ENCODE results near the gene CACUL1. TPM values are rescaled to one million over a fixed set of nuclear protein-coding genes. Genes with fewer than 3 reads are reported as not detected.
"Not testable (repeated sequence)": the region's sequence is repeated elsewhere in the genome, so short reads cannot be mapped to it uniquely, and the experiment has no call there.

CACUL1 gene
- 23.6 TPM for total RNA-seq
- long read RNA-seq, full-length matches to known transcripts: 4 of 6 reads
- long read RNA-seq, partial matches to known transcripts: 0 of 6 reads
- long read RNA-seq, other reads (novel, unspliced or antisense): 2 of 6 reads

DNA sequence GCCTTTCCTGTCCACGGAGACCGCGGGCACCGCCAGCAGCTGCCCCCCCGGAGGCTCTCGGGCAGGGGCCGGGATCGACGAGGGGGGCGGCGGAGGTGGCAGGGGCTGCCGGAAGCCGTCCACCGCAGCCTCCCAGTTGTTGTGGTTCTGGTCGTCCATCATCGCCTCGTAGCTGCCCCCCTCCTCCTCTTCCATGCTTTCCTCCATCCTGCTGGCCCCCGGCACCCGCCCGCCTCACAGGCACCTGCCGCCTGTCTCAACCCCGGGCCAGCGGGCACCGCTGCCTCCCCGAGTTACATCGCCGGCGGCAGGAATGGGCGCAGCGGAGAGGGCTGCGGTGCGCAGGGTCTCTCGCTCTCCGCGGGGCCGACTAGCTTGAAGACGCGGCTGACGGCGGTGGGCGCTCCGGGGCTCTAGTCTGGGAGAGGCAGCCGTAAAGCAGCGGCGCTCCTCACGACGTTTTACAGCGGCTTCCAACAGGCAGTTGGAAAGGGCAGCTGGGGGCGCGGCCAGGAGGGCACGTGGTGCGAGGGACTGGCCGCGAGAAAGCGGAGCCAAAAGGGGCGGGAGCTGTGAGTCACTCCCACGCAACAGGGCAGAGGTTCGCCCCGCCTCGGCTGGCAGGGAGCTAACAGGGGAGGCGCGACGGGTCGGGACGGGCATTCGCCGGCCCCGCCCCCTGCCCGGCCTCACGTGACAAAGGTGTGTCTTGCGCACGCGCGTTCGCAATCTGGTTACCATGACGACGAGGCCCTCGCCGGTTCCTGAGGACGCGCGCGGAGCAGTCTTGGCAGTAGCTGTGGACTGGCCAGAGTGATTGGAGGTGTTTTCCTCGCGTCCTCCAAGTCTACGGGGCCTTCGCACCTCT is at the start of gene CACUL1:
TSS of gene CACUL1 (minus strand) at position 415 of the 868 bp plus-strand sequence. CDS start at position 207, 208 bp downstream.
- ATAC-seq (peak; percentile 99), DNase-seq (ENCODE audit: missing footprints) (peak; percentile 100)
- intact Hi-C loops (cut with DNase I): loop anchor here (5.0 kb wide), 1 partner anchor 273 kb away; the partner anchor contains the start of gene NANOS1

DNA sequence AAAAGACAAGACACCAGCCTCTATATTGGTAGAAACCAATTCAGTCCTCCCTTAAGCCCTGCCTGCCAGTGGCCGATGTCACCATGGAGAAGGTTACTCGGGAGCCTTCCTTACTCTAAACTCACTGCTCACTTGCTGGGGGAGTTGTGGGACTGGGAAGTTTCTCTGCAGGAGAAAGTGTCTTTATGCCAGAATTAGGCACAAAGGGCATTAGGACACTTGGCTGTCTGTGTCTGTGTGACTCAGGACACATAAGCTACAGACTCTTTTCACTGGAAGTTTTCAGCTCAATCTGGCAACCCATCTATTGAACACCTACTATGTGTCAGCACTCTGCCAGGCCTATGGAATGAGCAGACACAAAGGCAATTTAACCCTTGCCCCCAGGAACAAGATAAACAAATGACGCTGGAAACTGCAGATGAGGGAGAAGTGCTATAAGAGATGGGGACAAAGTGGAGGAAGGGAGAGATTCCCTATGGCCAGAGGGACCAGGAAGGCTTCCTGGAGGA is 49.5 kb upstream of the CACUL1 start:
- no peak for ATAC-seq
- no peak for DNase-seq (ENCODE audit: missing footprints)
- intact Hi-C loops (cut with DNase I): no loop called here

DNA sequence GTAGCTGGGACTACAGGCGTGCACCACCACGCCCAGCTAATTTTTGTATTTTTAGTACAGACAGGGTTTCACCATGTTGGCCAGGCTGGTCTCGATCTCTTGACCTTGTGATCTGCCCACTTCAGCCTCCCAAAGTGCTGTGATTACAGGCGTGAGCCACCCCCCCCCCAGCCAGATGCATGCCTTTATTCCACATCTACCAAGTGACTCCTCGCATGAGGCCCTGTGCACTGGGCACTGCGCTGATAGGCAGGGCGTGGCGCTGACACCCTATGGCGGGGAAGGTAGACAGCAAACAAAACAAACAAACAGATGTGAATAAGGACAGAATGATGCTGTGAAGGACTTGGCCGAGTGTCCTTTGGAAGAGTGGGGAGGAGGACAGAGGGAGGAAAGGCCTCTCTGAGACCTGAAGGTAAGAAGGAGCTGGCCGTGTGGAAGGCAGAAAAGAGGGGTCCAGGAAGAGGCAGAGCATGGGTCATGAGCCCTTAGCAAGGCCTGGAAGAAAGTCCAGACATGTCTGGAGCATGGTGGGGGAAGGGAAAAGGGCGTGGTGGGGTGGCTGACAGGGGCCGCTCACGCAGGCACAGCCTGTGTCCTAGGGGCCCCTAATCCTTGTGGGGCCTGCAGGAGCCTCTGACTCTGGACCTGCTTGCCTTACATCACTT is 47.5 kb upstream of the CACUL1 start:
- ATAC-seq (no peak), DNase-seq (ENCODE audit: missing footprints) (no peak)
- intact Hi-C loops (cut with DNase I): no loop called here

DNA sequence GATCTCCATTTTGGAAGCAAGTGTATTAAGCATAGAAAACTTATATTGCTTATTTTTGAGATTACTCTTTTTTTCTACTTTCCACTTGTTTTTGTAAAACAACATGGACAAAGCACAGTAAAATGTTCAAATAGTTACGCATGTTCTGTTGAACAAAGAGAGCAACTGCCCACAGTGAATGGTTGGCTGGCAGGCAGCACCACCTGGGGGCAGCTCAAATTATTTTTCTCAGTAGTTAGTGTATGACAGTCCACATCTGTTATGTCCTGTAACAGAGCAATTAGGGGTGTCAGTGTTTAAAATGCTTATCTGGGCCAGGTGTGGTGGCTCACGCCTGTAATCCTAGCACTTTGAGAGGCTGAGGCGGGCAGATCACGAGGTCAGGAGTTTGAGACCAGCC is 46.1 kb upstream of the CACUL1 start:
- DNase-seq (ENCODE audit: missing footprints) (no peak), ATAC-seq (peak; percentile 68)
- intact Hi-C loops (cut with DNase I): loop anchor here (1.0 kb wide), 1 partner anchor 233 kb away; no protein-coding TSS in a partner anchor

DNA sequence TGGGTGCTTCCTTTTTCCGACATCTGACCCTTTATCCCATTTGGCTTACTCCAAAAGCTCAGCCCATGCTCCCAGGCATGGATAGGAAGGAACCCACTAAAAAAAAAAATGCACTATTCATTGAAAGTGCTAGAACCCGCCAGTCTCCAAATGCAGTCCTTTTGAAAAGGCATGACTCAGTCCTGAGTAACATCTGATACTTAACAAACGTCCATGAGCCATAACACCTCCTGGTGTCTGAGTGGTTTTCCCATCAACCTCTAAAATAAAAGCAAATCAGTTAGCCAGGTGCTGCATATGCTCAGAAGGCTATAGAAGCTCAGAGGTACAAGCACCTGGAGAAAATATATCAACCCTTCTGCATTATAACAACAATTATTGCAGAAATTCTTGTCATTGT is 45.0 kb upstream of the CACUL1 start:
- DNase-seq (ENCODE audit: missing footprints) (no peak), ATAC-seq (no peak)
- intact Hi-C loops (cut with DNase I): no loop called here

DNA sequence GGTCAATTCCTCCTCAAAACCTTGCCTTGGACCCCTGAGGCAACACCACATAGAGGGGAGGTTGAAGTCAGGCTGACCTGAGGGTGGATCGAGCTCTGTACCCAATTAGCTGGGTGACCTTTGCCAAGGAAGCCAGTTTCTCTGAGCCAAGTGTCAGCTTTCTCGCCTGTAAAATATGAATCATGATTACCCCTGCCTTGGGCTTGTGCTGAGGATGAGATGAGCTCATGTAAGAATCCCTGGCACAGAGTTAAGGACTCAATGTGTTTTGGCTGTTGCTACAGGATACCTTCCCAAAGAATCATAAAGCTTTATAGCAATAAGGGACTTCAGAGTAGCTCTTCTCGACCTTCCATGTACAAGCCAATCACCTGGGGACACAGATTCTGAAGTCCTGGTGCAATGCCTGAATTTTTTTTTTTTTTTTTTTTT is 43.5 kb upstream of the CACUL1 start:
- DNase-seq (ENCODE audit: missing footprints): no peak
- no peak for ATAC-seq
- intact Hi-C loops (cut with DNase I): no loop called here

DNA sequence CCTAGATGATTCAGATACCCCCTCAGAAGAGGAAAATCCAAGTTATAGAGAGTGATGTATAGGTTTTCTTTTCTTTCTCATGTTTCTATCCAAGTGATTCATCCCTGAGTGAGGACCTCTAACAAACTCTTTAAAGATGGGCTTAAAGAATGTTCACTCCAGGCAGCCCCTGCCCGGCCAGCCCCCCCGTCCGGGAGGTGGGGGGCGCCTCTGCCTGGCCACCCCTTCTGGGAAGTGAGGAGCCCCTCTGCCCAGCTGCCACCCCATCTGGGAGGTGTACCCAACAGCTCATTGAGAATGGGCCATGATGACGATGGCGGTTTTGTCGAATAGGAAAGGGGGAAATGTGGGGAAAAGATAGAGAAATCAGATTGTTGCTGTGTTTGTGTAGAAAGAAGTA is 40.2 kb upstream of the CACUL1 start:
- intact Hi-C loops (cut with DNase I); DNase-seq (ENCODE audit: missing footprints); ATAC-seq: not testable (repeated sequence)

DNA sequence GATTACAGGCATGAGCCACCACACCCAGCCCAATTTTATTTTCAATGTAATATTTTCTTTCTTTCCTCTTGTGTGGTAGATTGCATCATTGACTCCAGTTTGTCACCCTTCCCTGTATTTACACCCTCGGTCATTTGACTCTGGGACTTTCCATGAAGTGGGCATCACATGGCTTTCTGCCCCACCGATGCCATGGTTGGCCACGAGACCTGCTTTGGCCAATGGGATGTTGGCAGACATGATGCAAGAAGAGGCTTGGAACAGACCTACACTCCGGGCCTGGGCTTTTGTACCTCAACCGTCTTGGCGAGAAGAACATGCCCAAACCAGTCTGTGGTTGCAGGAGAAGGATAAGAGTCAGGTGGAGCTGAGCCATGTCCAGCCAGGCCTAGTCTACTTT is 38.8 kb upstream of the CACUL1 start:
- intact Hi-C loops (cut with DNase I): no loop called here
- ATAC-seq: no peak
- DNase-seq (ENCODE audit: missing footprints): no peak

DNA sequence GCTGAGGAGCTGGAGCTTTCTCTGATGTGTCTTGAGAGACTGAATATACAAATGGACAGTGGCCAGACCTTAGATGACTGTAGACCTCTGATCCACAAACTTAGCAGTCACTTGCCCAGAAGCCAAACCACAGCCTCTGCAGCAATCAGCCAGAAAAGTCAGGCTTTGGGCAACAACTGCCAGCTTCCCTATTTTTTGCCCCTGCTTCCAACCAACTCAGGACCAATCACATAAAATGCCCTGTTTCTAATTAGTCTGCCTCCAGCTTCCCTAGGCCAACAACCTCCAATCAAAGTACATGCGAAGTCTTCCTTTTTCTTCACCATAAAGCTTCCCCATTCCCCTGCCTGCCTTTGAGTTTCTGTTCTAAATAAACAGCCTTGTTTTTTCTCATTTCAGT is 37.8 kb upstream of the CACUL1 start:
- peak; percentile 80 for ATAC-seq
- no peak for DNase-seq (ENCODE audit: missing footprints)
- intact Hi-C loops (cut with DNase I): no loop called here

DNA sequence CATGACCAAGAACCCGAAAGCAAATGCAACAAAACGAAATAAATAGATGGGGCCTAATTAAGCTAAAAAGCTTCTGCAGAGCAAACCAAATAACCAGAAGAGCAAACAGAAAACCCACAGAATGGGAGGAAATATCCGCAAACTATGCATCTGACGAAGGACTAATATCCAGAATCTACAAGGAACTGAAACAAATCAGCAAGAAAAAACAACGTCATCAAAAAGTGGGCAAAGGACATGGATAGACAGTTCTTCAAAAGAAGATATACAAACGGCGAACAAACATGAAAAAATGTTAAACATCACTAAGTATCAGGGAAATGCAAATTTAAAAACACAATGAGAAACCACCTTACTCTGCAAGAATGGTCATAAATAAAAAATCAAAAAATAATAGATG is 35.3 kb upstream of the CACUL1 start:
- DNase-seq (ENCODE audit: missing footprints) (no peak), ATAC-seq (no peak)
- intact Hi-C loops (cut with DNase I): no loop called here

DNA sequence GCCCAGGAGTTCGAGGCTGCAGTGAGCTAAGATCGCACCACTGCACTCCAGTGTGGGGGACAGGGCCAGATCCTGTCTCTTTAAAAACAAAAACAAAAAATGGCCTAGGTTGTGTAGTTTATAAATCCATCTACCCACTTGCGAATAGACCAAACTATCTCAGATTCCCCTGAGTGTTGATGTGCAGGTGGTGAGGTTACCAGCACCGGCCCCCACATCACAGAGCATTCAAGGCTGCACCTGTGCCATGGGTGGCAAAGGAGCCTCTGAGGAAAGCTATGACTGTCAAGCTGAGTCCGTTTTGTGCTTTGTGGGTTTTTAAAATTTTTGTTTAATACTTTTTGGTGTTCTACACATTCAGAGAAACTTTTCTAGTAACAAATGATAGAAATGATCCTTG is 30.8 kb upstream of the CACUL1 start:
- intact Hi-C loops (cut with DNase I): no loop called here
- ATAC-seq: no peak
- no peak for DNase-seq (ENCODE audit: missing footprints)

DNA sequence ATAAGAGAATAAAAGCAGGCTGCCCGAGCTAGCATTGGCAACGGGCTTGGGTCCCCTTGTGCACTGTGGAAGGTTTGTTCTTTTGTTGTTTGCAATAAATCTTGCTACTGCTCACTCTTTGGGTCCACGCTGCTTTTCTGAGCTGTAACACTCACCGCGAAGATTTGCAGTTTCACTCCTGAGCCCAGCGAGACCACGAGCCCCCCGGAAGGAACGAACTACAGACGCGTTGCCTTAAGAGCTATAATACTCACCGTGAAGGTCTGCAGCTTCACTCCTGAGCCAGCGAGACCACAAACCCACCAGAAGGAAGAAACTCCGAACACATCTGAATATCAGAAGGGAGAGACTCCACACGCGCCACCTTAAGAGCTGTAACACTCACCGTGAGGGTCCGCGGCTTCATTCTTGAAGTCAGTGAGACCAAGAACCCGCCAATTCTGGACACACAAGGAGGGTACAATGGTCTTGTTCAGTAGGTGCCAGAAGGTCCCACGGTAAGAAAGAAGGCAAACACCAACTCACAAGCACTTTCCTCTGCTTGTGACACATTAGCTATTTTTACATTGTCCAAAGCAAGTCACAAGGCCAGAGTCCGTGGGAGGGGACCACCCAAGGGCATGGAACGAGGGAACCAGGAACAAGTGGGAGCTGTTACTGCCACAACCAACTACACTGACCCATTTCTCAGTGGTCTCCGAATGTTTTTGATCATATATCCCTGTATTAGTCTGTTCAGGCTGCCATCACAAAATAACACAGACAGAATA is 29.2 kb upstream of the CACUL1 start:
- DNase-seq (ENCODE audit: missing footprints) (no peak), ATAC-seq (no peak)
- intact Hi-C loops (cut with DNase I): no loop called here

DNA sequence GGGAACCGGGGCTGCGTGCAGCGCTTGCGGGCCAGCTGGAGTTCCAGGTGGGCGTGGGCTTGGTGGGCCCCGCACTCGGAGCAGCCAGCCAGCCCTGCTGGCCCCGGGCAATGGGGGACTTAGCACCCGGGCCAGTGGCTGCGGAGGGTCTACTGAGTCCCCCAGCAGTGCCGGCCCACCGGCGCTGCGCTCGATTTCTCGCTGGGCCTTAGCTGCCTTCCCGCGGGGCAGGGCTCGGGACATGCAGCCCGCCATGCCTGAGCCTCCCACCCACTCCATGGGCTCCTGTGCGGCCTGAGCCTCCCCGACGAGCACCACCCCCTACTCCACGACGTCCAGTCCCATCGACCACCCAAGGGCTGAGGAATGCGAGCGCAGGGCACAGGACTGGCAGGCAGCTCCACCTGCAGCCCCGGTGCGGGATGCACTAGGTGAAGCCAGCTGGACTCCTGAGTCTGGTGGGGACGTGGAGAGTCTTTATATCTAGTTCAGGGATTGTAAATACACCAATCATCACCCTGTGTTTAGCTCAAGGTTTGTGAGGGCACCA is 28.2 kb upstream of the CACUL1 start:
- intact Hi-C loops (cut with DNase I); ATAC-seq; DNase-seq (ENCODE audit: missing footprints): not testable (repeated sequence)

DNA sequence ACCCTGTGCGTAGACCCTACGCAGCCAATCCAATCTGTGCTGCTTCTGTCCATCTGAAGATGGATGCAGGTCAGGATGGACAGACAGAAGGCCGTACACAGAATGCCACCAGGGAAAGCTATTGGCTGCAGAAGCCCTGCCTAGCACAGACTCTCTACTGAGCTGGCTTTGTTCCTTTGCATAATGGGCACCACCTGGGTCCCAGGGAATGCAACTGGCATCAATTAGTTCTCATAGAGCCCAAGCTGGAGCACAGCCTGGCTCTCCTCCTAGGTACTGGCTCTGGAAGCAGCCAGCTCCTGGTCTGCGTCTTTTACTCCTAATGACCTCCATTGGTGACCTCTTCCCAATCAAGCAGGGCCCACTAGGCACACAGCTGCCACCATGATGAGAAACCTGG is 26.8 kb upstream of the CACUL1 start:
- intact Hi-C loops (cut with DNase I): no loop called here
- ATAC-seq: no peak
- no peak for DNase-seq (ENCODE audit: missing footprints)

DNA sequence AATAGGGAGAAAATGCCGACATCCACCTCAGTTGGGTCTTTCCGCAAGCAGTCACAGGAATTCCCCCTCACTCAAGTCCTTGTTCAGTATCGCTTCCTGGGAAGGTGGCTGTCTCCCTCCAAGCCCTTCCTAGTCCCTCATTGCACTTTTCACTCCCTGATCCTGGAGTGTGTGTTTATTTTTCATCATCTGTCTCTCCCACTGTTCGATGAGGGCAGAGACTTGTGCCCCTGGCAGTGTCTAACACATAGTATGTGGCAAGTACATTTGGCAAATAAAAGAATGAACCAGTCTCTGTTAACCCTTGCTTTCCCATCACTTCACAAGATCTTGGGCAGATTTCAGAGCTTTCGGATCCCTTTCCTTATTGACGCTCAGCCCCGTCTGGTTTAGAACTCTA is 24.0 kb upstream of the CACUL1 start:
- DNase-seq (ENCODE audit: missing footprints): no peak
- ATAC-seq: no peak
- intact Hi-C loops (cut with DNase I): no loop called here

DNA sequence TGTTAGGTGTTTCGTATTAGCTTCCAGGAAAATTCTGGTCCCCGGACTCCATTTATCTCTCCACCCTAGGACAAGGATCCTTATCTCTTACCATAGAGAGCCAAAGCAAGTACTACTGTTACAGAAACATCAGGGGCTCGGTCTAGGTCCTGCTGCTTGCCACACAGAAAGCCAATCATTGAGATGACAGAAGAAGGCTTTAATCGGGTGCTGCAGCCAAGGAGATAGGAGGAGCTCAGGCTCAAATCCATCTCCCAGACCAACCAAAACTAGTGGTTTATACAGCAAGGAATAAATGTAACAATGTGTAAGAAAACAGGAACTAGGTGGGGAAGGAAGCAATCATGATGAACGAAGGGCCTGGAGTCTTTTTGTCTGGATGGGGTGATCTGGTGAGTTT is 22.2 kb upstream of the CACUL1 start:
- intact Hi-C loops (cut with DNase I): no loop called here
- no peak for DNase-seq (ENCODE audit: missing footprints)

DNA sequence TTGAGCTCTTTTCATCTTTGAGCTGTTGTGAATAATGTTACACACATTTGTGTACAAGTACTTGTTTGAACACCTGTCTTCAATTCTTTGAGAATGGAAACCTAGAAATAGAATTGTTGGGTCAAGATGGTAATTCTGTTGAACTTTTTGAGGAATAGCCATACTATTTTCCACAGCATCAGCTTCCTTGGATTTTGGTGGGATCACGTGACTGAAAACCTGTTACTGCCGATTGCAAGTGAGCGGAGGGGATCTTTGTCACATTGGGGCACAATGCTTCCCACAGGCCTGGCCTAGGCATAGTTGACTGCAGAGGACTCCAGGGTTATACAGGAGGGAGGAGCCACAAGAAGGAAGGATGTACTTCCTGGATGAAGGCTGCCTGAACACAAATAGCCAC is 21.3 kb upstream of the CACUL1 start:
- no peak for ATAC-seq
- DNase-seq (ENCODE audit: missing footprints): no peak
- intact Hi-C loops (cut with DNase I): no loop called here

More for the DNA sequence above, 22.2 kb upstream of the CACUL1 start:
- ATAC-seq: no peak

DNA sequence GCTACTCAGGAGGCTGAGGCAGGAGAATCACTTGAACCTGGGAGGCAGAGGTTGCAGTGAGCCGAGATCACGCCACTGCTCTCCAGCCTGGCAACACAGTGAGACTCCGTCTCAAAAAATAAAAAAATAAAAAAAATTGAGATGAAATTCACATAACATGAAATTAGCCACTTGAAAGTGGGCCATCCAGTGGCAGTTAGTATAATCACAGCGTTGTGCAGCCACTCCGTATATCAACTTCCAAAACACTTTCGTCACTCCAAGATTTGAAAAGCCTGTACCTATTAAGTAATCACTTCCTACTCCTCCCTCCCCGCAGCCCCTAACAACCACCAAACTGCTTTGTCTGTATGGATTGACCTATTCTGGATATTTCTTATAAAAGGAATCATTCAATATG is 20.7 kb upstream of the CACUL1 start:
- intact Hi-C loops (cut with DNase I): no loop called here
- no peak for DNase-seq (ENCODE audit: missing footprints)
- no peak for ATAC-seq

DNA sequence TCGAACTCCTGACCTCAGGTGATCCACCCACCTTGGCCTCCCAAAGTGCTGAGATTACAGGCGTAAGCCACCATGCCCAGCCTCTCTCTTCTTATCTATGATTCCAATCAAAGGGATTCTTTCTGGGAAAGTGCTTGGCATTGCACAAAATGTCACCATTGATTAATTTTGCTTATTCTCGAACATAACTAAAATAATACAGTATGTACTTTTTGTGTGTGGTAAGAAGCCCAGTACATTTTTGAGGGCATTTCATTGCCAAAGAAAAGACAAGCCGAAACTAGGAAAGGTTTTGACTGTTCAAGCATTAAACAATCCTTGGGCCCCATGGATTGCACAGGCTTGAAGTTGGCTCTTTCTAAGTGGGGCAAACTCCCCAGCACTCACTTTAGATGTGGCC is 18.3 kb upstream of the CACUL1 start:
- DNase-seq (ENCODE audit: missing footprints): no peak
- intact Hi-C loops (cut with DNase I): no loop called here
- ATAC-seq: no peak
